ENCODE data around the gene PLAC1.

DNA sequence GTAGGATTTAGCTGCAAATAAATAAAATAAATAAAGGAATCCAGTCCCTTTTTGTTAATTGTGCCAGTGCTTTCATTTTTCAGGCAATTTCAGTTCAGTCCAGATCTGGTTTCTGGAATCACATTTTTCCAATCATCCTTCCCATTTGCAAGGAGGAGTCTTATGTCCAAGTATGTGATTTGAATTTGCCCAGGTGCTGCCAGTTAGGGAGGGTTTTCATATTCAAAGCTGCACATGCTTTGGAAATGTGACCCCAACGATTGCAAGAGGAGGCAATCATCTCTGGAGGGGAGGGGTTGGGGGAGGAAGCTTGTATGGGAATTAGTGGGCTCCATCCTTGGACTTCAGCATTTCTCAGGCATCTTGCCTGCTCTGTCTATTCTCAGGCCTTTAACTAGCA is 4.4 kb downstream of the PLAC1 start:
- TF ChIP-seq POLR2AphosphoS5 (IDR thresholded peaks at IDR 0.05; ENCODE audit: low read depth) (no peak), EZH2phosphoT487 (IDR thresholded peaks at IDR 0.05; ENCODE audit: unreplicated experiment) (no peak), ZNF114 (CRISPR knock-in tag; IDR thresholded peaks at IDR 0.05) (no peak)
- TF ChIP-seq, protein P1, sequence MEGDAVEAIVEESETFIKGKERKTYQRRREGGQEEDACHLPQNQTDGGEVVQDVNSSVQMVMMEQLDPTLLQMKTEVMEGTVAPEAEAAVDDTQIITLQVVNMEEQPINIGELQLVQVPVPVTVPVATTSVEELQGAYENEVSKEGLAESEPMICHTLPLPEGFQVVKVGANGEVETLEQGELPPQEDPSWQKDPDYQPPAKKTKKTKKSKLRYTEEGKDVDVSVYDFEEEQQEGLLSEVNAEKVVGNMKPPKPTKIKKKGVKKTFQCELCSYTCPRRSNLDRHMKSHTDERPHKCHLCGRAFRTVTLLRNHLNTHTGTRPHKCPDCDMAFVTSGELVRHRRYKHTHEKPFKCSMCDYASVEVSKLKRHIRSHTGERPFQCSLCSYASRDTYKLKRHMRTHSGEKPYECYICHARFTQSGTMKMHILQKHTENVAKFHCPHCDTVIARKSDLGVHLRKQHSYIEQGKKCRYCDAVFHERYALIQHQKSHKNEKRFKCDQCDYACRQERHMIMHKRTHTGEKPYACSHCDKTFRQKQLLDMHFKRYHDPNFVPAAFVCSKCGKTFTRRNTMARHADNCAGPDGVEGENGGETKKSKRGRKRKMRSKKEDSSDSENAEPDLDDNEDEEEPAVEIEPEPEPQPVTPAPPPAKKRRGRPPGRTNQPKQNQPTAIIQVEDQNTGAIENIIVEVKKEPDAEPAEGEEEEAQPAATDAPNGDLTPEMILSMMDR (conservative IDR thresholded peaks at IDR 0.05; ENCODE audit: low read depth in 2 of 2): no peak
- TF ChIP-seq, protein P2, sequence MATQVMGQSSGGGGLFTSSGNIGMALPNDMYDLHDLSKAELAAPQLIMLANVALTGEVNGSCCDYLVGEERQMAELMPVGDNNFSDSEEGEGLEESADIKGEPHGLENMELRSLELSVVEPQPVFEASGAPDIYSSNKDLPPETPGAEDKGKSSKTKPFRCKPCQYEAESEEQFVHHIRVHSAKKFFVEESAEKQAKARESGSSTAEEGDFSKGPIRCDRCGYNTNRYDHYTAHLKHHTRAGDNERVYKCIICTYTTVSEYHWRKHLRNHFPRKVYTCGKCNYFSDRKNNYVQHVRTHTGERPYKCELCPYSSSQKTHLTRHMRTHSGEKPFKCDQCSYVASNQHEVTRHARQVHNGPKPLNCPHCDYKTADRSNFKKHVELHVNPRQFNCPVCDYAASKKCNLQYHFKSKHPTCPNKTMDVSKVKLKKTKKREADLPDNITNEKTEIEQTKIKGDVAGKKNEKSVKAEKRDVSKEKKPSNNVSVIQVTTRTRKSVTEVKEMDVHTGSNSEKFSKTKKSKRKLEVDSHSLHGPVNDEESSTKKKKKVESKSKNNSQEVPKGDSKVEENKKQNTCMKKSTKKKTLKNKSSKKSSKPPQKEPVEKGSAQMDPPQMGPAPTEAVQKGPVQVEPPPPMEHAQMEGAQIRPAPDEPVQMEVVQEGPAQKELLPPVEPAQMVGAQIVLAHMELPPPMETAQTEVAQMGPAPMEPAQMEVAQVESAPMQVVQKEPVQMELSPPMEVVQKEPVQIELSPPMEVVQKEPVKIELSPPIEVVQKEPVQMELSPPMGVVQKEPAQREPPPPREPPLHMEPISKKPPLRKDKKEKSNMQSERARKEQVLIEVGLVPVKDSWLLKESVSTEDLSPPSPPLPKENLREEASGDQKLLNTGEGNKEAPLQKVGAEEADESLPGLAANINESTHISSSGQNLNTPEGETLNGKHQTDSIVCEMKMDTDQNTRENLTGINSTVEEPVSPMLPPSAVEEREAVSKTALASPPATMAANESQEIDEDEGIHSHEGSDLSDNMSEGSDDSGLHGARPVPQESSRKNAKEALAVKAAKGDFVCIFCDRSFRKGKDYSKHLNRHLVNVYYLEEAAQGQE (IDR thresholded peaks at IDR 0.05; ENCODE audit: unreplicated experiment): no peak
